Ascending aorta (tissue), 2 donors: ENCODE data around the gene DND1. TPM values are rescaled to one million over a fixed set of nuclear protein-coding genes. Genes with fewer than 3 reads are reported as not detected.
"Not testable (repeated sequence)": the region's sequence is repeated elsewhere in the genome, so short reads cannot be mapped to it uniquely, and the experiment has no call there.

Experiments
- DNase-seq, 2 donors: peaks; one replicate each; pipeline ENCODE4 v3.0.0-alpha.2; 2019; ENCODE audit warnings: low spot score in 2 of 2
- H3K27ac ChIP-seq, 2 donors: fragments of 200-600 bp; sonication (generic); one replicate each; pipeline ENCODE4 v1.5.1; 2016 to 2017; ENCODE audit warnings: mild to moderate bottlenecking in 1 of 2
- H3K27me3 ChIP-seq: fragments of 200-600 bp; sonication (generic); one replicate; pipeline ENCODE4 v1.5.1; 2017
- H3K36me3 ChIP-seq, 2 donors: fragments of 200-600 bp; sonication (generic); one replicate each; pipeline ENCODE4 v1.5.1; 2016
- H3K4me1 ChIP-seq, 2 donors: fragments of 200-600 bp; sonication (generic); one replicate each; pipeline ENCODE4 v1.5.1; 2016 to 2017; ENCODE audit warnings: mild to moderate bottlenecking in 1 of 2
- H3K4me3 ChIP-seq, 2 donors: fragments of 200-600 bp; sonication (generic); one replicate each; pipeline ENCODE4 v1.5.1; 2016 to 2017; ENCODE audit warnings: mild to moderate bottlenecking in 1 of 2
- H3K9me3 ChIP-seq, 2 donors: fragments of 200-600 bp; sonication (generic); one replicate each; pipeline ENCODE4 v1.5.1; 2016
- CTCF ChIP-seq, 3 experiments: fragments of 200-600 bp in 2 of 3; fragments of 450-650 bp in 1 of 3; sonication (generic) in 2 of 3; IDR thresholded peaks; one replicate each; pipeline ENCODE4 v1.5.1; 2016 to 2019; ENCODE audit warnings: antibody characterized with exemption in 3 of 3, mild to moderate bottlenecking in 1 of 3, moderate library complexity in 1 of 3
- intact Hi-C: fragments of 100-400 bp; cut with DNase I; formaldehyde crosslinking; loops from one replicate; pipeline ENCODE4 v1.15.1; 2023
- total RNA-seq: library from RNA; depleted of rRNA; stranded (reverse); fragments of >200 nt; gene quantifications from one replicate; pipeline ENCODE4 v1.1.0, GENCODE V29; 2016

DND1 gene
- total RNA-seq, 1 donor from 2014 or later, result 3.5 TPM

DNA sequence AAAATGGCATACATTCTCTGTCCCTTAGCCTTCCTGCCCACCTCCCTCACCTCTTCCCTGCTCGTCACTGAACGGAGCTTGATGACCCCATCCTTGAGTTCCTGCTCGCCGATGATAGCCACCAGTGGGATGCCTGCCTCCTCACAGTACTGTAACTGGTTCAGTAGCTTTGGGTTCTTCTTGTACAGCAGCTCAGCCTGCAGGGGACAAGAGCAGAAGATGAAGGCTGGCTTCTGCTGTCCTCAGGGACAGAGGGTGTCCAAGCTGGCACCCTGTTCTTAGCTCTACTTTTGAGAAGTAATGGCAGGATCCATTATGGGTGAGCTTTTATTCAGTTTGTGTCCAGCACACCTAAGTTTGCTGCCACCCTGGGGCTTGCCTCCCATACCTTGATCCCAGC is 1.3 kb upstream of the DND1 start:
- Histone ChIP-seq H3K4me3 (no peak overlapping the region), H3K27me3 (no peaks in the 10 kb centered on the region), H3K27ac (no peak overlapping the region), H3K9me3 (no peaks in the 10 kb centered on the region), H3K4me1 (no peaks in the 10 kb centered on the region), H3K36me3 (peaks cover 58 to 84% of the 10 kb centered on the region in 2 donors)
- TF ChIP-seq CTCF (IDR thresholded peaks at IDR 0.05), result no peak
- intact Hi-C loops, result no loop called here
- DNase-seq, result peak in 1 of 2 donors; percentile 38

- H3K27ac ChIP-seq, result no peak overlapping the region
- H3K36me3 ChIP-seq, result peaks cover 58 to 84% of the 10 kb centered on the region in 2 donors
- DNase-seq, result peak in 1 of 2 donors; percentile 59
- H3K4me1 ChIP-seq, result no peaks in the 10 kb centered on the region
- H3K4me3 ChIP-seq, result no peak overlapping the region
- no peaks in the 10 kb centered on the region for H3K9me3 ChIP-seq
- TF ChIP-seq CTCF (IDR thresholded peaks at IDR 0.05), result no peak
- H3K27me3 ChIP-seq, result no peaks in the 10 kb centered on the region
- intact Hi-C loops, result no loop called here
These were observed 835 bp upstream of the DND1 start for GRCh38 chr5:140674211-140674610.

DNA sequence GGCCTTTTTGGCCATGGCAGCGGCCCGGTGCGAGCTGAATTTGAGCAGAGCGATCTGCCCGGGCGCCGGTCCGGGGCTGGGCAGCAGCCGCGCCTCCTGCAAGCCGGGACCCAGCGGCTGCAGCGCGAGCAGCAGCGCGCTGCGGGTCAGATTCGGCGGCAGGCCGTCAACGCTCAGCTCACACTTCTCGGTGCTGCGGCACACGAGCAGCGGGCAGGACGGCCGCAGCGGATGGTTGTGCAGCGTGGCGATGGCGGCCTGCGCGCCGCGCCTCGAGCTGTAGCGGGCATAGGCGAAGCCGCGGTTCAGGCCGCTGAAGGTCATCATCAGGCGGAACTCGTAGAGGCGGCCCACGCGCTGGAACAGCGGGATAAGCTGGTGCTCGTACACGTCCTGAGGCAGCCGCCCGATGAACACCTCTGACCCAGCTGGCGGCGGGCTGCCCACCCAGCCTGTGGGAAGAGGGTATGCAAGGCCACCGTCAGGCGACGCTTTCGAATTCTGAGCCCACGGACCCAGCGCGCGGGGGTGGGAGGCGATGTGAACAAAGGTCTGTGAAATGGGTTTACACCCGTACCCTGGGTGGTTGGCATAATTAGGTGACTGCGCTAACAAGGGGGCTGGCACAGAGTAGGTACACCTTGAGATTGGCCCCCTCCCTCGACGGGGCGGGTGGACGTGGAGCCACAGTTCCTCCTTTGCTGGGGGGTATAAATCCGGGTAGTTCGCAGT is 755 bp downstream of the DND1 start:
- intact Hi-C loops, result no loop called here
- peak in 1 of 2 donors; percentile 56 for DNase-seq
- Histone ChIP-seq H3K9me3 (no peaks in the 10 kb centered on the region), H3K27me3 (no peaks in the 10 kb centered on the region), H3K36me3 (peaks cover 65 to 86% of the 10 kb centered on the region in 2 donors), H3K4me1 (no peaks in the 10 kb centered on the region), H3K4me3 (peak overlapping the region; percentile 13 to 36), H3K27ac (no peak overlapping the region)
- no peak for TF ChIP-seq CTCF (IDR thresholded peaks at IDR 0.05)

GRCh38 chr5:140671472-140672125 is 1.8 kb downstream of the DND1 start:
- Histone ChIP-seq H3K27me3 (no peaks in the 10 kb centered on the region), H3K36me3 (peaks cover 54 to 80% of the 10 kb centered on the region in 2 donors), H3K4me3 (no peak overlapping the region), H3K9me3 (no peaks in the 10 kb centered on the region), H3K27ac (no peak overlapping the region), H3K4me1 (no peaks in the 10 kb centered on the region)
- no peak for TF ChIP-seq CTCF (IDR thresholded peaks at IDR 0.05)
- intact Hi-C loops, result no loop called here
- DNase-seq, result peak in 1 of 2 donors; percentile 58

DNA sequence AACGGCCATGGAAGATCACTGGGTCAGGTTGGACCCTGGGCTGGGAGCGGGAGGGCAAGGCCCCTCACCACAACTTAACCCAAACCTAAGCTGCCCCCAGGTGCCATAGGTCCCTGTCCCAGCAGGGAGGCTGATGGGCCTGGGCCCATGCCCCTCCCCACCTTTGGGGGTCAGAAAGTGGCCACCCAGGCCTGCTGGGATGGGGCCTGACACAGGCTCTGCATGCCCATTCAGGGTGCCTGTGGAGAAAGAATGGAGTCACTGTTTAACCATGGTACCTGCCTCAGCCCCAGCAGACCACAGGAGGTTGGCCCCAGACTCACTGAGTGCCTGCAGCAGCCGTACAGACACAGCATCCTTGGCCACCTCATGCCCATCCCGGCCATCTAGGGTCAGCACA is 2.3 kb downstream of the DND1 start:
- intact Hi-C loops, H3K4me1 ChIP-seq, H3K9me3 ChIP-seq, H3K27me3 ChIP-seq, H3K27ac ChIP-seq, H3K4me3 ChIP-seq: not testable (repeated sequence)
- DNase-seq, result peak in 1 of 2 donors; percentile 44
- peaks cover 49 to 75% of the 10 kb centered on the region in 2 donors for H3K36me3 ChIP-seq
